Measurements from ENCODE around the gene TTC24. TPM values are rescaled to one million over a fixed set of nuclear protein-coding genes. Genes with fewer than 3 reads are reported as not detected.
"Not testable (repeated sequence)": the region's sequence is repeated elsewhere in the genome, so short reads cannot be mapped to it uniquely, and the experiment has no call there.

The TTC24 gene
- total and polyA plus RNA-seq, 2 experiments from 2014 or later: not detected

- TF ChIP-seq, protein P1, sequence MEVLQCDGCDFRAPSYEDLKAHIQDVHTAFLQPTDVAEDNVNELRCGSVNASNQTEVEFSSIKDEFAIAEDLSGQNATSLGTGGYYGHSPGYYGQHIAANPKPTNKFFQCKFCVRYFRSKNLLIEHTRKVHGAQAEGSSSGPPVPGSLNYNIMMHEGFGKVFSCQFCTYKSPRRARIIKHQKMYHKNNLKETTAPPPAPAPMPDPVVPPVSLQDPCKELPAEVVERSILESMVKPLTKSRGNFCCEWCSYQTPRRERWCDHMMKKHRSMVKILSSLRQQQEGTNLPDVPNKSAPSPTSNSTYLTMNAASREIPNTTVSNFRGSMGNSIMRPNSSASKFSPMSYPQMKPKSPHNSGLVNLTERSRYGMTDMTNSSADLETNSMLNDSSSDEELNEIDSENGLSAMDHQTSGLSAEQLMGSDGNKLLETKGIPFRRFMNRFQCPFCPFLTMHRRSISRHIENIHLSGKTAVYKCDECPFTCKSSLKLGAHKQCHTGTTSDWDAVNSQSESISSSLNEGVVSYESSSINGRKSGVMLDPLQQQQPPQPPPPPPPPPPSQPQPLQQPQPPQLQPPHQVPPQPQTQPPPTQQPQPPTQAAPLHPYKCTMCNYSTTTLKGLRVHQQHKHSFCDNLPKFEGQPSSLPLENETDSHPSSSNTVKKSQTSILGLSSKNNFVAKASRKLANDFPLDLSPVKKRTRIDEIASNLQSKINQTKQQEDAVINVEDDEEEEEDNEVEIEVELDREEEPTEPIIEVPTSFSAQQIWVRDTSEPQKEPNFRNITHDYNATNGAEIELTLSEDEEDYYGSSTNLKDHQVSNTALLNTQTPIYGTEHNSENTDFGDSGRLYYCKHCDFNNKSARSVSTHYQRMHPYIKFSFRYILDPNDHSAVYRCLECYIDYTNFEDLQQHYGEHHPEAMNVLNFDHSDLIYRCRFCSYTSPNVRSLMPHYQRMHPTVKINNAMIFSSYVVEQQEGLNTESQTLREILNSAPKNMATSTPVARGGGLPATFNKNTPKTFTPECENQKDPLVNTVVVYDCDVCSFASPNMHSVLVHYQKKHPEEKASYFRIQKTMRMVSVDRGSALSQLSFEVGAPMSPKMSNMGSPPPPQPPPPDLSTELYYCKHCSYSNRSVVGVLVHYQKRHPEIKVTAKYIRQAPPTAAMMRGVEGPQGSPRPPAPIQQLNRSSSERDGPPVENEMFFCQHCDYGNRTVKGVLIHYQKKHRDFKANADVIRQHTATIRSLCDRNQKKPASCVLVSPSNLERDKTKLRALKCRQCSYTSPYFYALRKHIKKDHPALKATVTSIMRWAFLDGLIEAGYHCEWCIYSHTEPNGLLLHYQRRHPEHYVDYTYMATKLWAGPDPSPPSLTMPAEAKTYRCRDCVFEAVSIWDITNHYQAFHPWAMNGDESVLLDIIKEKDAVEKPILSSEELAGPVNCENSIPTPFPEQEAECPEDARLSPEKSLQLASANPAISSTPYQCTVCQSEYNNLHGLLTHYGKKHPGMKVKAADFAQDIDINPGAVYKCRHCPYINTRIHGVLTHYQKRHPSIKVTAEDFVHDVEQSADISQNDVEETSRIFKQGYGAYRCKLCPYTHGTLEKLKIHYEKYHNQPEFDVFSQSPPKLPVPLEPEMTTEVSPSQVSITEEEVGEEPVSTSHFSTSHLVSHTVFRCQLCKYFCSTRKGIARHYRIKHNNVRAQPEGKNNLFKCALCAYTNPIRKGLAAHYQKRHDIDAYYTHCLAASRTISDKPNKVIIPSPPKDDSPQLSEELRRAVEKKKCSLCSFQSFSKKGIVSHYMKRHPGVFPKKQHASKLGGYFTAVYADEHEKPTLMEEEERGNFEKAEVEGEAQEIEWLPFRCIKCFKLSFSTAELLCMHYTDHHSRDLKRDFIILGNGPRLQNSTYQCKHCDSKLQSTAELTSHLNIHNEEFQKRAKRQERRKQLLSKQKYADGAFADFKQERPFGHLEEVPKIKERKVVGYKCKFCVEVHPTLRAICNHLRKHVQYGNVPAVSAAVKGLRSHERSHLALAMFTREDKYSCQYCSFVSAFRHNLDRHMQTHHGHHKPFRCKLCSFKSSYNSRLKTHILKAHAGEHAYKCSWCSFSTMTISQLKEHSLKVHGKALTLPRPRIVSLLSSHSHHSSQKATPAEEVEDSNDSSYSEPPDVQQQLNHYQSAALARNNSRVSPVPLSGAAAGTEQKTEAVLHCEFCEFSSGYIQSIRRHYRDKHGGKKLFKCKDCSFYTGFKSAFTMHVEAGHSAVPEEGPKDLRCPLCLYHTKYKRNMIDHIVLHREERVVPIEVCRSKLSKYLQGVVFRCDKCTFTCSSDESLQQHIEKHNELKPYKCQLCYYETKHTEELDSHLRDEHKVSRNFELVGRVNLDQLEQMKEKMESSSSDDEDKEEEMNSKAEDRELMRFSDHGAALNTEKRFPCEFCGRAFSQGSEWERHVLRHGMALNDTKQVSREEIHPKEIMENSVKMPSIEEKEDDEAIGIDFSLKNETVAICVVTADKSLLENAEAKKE (CRISPR knock-in tag; IDR thresholded peaks at IDR 0.05): no peak
- no peak for TF ChIP-seq POLR2AphosphoS5 (IDR thresholded peaks at IDR 0.05; ENCODE audit: low read depth)
- TF ChIP-seq JUNB (IDR thresholded peaks at IDR 0.05; ENCODE audit: unreplicated experiment): no peak
- no peak for TF ChIP-seq ZNF331 (CRISPR knock-in tag; IDR thresholded peaks at IDR 0.05; ENCODE audit: low read depth)
Measured at GRCh38 chr1:156586892-156587477, 7.5 kb downstream of the TTC24 start (continued).

- H3K4me1 Mint-ChIP-seq: peaks cover 37% of the 10 kb centered on the region
- H3K27me3 Mint-ChIP-seq (ENCODE audit: insufficient read depth, low read depth, poor library complexity); H4K20me1 ChIP-seq (replicated peaks; ENCODE audit: insufficient read depth); H2AFZ ChIP-seq; H3K27ac ChIP-seq (ENCODE audit: low read depth); H3K36me3 Mint-ChIP-seq (ENCODE audit: low read depth); ATAC-seq; H3K9me3 Mint-ChIP-seq; H3K79me2 ChIP-seq (replicated peaks; ENCODE audit: insufficient read depth); H3K27ac Mint-ChIP-seq; H3K4me3 ChIP-seq; H3K9me2 ChIP-seq (ENCODE audit: insufficient read depth); H3K4me2 ChIP-seq; DNase-seq (ENCODE audit: low spot score); H3K36me3 ChIP-seq (ENCODE audit: insufficient read depth); H3K27me3 ChIP-seq (ENCODE audit: insufficient read depth); H3K4me3 Mint-ChIP-seq: not testable (repeated sequence)
- Histone ChIP-seq H3F3A (replicated peaks; ENCODE audit: low read depth) (peaks cover 15% of the 10 kb centered on the region), H3K4me1 (ENCODE audit: insufficient read depth) (peaks cover 17% of the 10 kb centered on the region)
Measured at GRCh38 chr1:156587927-156588326, 8.4 kb downstream of the TTC24 start.

- H3K9me3 Mint-ChIP-seq: no peaks in the 10 kb centered on the region
- peaks cover 21% of the 10 kb centered on the region for H3K36me3 Mint-ChIP-seq (ENCODE audit: low read depth)
- ATAC-seq (no peak), DNase-seq (ENCODE audit: low spot score) (no peak)
- Histone ChIP-seq H3K79me2 (replicated peaks; ENCODE audit: insufficient read depth) (no peaks in the 10 kb centered on the region), H3K9me2 (ENCODE audit: insufficient read depth) (0 out of 2 replicates have a peak, but pooled peaks cover 3% of the 10 kb centered on the region), H4K20me1 (replicated peaks; ENCODE audit: insufficient read depth) (peaks cover 10% of the 10 kb centered on the region; the same call in 1 of the 2 replicates), H3K4me3 (no peak overlapping the region), H3K27me3 (ENCODE audit: insufficient read depth) (no peaks in the 10 kb centered on the region), H3K4me1 (ENCODE audit: insufficient read depth) (peaks cover 8% of the 10 kb centered on the region; the same call in 1 of the 2 replicates), H3F3A (replicated peaks; ENCODE audit: low read depth) (peaks cover 22% of the 10 kb centered on the region), H2AFZ (no peak overlapping the region), H3K36me3 (ENCODE audit: insufficient read depth) (no peaks in the 10 kb centered on the region), H3K4me2 (no peak overlapping the region), H3K27ac (ENCODE audit: low read depth) (no peak overlapping the region)
- no peak overlapping the region for H3K27ac Mint-ChIP-seq
- H3K4me3 Mint-ChIP-seq: no peak overlapping the region
- peaks cover 4% of the 10 kb centered on the region for H3K27me3 Mint-ChIP-seq (ENCODE audit: insufficient read depth, low read depth, poor library complexity)
- H3K4me1 Mint-ChIP-seq: peaks cover 28% of the 10 kb centered on the region
- TF ChIP-seq ZNF114 (CRISPR knock-in tag; IDR thresholded peaks at IDR 0.05) (no peak), ETS1 (IDR thresholded peaks at IDR 0.05) (no peak), EZH2phosphoT487 (IDR thresholded peaks at IDR 0.05; ENCODE audit: unreplicated experiment) (no peak), EZH2 (IDR thresholded peaks at IDR 0.05; ENCODE audit: low read depth, unreplicated experiment) (no peak), ZNF331 (CRISPR knock-in tag; IDR thresholded peaks at IDR 0.05; ENCODE audit: low read depth) (no peak), REST (IDR thresholded peaks at IDR 0.05; ENCODE audit: unreplicated experiment) (no peak), POLR2AphosphoS5 (IDR thresholded peaks at IDR 0.05; ENCODE audit: low read depth) (no peak)
Measured at GRCh38 chr1:156589546-156589945, 10.0 kb downstream of the TTC24 start.
